Mammary epithelial cell (primary cell): ENCODE results near the gene ARHGDIB.

Experiments
- CTCF ChIP-seq, 2 donors: IDR thresholded peaks in 1 of 2; conservative IDR thresholded peaks in 1 of 2; 2 replicates each; pipeline ENCODE4 v1.5.1; 2011 to 2012; ENCODE audit warnings: inconsistent platforms in 2 of 2, low read length in 2 of 2, mild to moderate bottlenecking in 2 of 2, control low read depth in 1 of 2, low read depth in 1 of 2; ENCODE audit not compliant: insufficient read depth in 1 of 2; ENCODE audit errors: extremely low read depth in 1 of 2
- EZH2 ChIP-seq: IDR thresholded peaks from 2 replicates; pipeline ENCODE4 v1.6.1; 2012; ENCODE audit warnings: low read length, inconsistent platforms, borderline replicate concordance

- TF ChIP-seq EZH2 (no peak), CTCF (conservative IDR thresholded peaks at IDR 0.05 in 1 of 2, IDR thresholded peaks at IDR 0.05 in 1 of 2; ENCODE audit: extremely low read depth in 1 of 2, insufficient read depth in 1 of 2, low read depth in 1 of 2, low read length in 2 of 2) (no peak)
Measured at GRCh38 chr12:14935031-14935430, 26.4 kb downstream of the ARHGDIB start.
